Measurements from ENCODE around the gene METTL6. TPM values are rescaled to one million over a fixed set of nuclear protein-coding genes. Genes with fewer than 3 reads are reported as not detected.

METTL6 gene
- polyA plus RNA-seq, 1 donor, result 16.7 TPM

DNA sequence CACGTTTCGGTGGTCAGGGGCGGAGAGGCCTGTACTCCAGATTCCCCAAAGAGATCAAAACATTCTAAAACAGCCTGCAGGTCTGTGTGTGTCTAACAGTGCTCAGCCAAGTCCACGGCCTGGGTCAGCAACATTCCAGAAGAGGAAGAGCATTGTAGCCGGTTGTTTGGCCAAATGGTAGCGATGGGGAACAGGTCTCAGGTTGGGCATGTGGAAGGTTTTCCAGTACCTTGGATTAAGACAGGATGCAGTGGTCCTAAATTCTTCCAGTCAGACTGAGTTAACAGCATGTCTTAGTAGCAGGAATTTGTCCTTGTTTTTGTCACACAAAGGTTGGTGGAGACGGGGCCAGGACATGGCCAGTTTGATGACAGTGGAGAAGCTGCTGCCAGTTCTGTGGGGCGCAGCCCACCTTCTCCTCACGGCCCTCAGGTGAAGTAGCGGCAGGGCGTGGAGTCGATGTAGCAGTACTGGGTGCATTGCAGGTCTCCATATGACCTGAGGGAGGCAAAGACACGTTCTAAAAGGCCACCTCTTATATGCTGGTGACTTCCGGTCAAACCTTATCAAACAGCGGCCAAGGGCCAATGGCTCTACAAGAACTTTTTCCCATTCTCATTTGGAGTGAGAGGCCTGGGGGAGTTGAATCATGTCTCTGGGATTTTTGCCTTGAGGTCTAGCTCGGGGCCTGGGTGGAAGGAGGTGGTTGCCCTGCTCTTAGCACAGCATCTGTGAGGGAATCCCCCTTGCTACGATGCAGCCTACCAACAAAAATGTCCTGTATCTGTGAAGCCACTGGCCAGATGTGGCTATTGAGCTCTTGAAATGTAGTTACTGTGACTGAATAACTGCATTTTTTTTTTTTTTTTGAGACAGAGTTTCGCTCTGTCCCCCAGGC is 24.1 kb upstream of the METTL6 start:
- no CpG with 5 or more reads among the region's 18 CpGs for WGBS (ENCODE audit: insufficient coverage, low lambda C conversion rate)

DNA sequence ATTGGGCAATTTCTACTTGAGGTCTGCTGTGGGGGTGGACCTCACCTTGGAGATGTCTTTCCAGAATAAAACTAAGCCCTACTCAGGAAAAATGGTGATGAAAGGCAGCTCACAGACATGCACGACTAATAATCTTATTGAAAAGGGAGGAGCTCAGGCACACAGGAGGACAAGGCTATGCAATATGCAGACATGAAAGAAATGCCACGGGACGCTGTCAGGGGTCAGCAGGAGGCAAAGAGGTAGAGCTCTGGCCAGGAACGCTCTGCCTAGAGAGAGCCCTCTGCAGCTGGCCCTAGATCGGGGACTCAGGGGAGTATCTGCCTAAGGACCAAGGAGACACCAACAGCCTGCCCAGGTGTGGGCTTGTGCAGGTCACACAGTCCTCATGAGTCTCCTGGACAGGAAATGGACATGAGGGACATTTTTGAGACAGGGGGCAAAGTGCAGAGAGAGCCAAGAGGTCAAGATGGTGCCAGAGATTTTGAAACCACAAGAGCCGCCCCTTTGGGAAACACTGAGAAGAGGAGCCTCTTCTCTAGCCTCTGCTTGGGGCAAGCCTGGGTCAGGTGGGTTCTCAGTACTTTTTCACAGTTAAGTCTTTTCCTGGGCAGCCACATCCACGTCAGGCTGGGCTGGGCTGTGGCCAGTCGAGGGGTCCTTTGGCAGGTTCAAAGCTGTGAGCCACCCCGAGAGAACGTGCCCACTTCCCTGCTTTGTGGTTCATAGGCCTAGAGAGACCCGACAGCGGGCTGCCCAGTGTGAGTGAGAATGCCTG is 23.3 kb upstream of the METTL6 start:
- H3K4me3 ChIP-seq (ENCODE audit: low read length), result no peak overlapping the region
- WGBS (ENCODE audit: insufficient coverage, low lambda C conversion rate), result no CpG with 5 or more reads among the region's 12 CpGs
- no peaks in the 10 kb centered on the region for H3K4me1 ChIP-seq (ENCODE audit: control insufficient read depth, insufficient read depth, low read length)
- DNase-seq, result no peak
- no peaks in the 10 kb centered on the region for H3K9me3 ChIP-seq (ENCODE audit: control insufficient read depth, low read depth, low read length)
- no peak overlapping the region for H3K27ac ChIP-seq (ENCODE audit: low read length)
- peaks cover 6% of the 10 kb centered on the region for H3K36me3 ChIP-seq (ENCODE audit: control insufficient read depth, insufficient read depth, low read length)
- H3K27me3 ChIP-seq (ENCODE audit: control insufficient read depth, insufficient read depth, low read length), result no peaks in the 10 kb centered on the region

More for the DNA sequence above, 24.1 kb upstream of the METTL6 start:
- Histone ChIP-seq H3K9me3 (ENCODE audit: control insufficient read depth, low read depth, low read length) (no peaks in the 10 kb centered on the region), H3K27ac (ENCODE audit: low read length) (no peak overlapping the region), H3K4me3 (ENCODE audit: low read length) (no peak overlapping the region), H3K36me3 (ENCODE audit: control insufficient read depth, insufficient read depth, low read length) (peaks cover 6% of the 10 kb centered on the region), H3K4me1 (ENCODE audit: control insufficient read depth, insufficient read depth, low read length) (no peaks in the 10 kb centered on the region), H3K27me3 (ENCODE audit: control insufficient read depth, insufficient read depth, low read length) (no peaks in the 10 kb centered on the region)
- DNase-seq, result no peak

DNA sequence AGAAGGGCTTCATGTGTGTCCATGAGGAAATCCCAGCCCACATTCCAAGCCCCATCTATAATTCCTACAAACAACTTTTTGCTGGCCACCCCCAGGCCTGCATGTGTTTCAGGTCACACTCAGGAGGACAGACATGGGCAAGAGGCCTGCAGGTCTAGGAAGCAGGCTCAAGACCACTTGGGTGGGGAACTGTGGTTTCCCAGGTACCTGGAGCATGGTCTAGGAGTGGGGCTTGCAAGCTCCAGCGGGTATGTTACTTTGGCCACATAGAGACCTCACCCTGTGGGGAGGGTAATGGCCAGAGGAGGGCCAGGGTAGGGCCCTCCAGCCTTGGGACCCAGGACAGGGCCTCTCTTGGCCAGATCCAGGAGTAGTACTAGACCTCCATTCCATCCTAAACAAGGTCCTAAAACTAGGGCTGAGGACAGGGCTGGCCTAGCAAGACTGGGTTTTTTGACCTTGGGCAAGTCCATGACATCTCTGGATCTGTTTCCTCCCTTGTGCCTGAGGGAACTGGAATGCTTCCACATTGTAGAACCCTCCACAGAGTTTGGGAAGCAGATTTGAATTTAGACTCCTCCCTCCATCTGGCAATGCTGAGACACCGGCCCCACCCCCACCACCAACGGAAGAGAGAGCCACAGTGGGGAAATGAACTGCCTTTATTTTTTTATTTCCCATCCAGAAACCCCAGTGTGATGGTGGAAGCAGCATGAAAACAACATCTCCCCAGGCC is 22.3 kb upstream of the METTL6 start:
- Histone ChIP-seq H3K36me3 (ENCODE audit: control insufficient read depth, insufficient read depth, low read length) (peaks cover 6% of the 10 kb centered on the region), H3K9me3 (ENCODE audit: control insufficient read depth, low read depth, low read length) (no peaks in the 10 kb centered on the region), H3K27ac (ENCODE audit: low read length) (no peak overlapping the region), H3K27me3 (ENCODE audit: control insufficient read depth, insufficient read depth, low read length) (no peaks in the 10 kb centered on the region), H3K4me3 (ENCODE audit: low read length) (no peak overlapping the region), H3K4me1 (ENCODE audit: control insufficient read depth, insufficient read depth, low read length) (no peaks in the 10 kb centered on the region)
- no peak for DNase-seq
- WGBS (ENCODE audit: insufficient coverage, low lambda C conversion rate), result no CpG with 5 or more reads among the region's 3 CpGs

DNA sequence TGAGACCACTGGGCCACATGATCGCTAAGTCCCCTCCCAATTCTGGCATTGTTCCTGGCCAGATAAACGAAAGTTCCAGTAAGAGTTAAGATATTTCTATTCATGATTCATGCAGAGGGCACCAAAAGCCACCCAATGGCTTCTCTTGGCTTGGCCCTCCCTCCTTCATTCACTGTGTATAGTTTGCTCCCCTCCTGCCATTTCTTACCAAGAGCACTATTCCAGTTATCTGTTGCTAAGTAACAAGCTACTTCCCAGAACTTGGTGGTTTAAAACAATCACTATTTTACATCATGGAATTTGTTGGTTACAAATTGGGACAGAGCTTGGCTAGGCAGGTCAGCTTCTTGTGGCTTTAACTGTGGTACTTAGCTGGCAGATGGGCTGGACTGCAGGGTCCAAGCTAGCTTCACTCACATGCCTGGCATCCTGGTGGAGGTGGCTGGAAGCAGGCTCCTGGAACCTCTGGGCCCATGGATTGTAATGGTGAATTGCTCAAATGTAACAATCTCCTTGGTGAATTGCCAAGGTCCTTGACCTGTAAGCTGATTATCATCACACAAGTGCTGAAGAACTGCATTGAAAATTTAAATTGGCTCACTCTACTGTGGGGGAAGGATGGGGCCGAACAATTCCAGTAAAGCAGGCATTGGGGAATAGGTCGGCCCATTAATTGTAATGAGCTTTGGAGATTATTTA is 16.6 kb upstream of the METTL6 start:
- no CpG with 5 or more reads among the region's 4 CpGs for WGBS (ENCODE audit: insufficient coverage, low lambda C conversion rate)
- Histone ChIP-seq H3K4me1 (ENCODE audit: control insufficient read depth, insufficient read depth, low read length) (no peaks in the 10 kb centered on the region), H3K27ac (ENCODE audit: low read length) (no peak overlapping the region), H3K36me3 (ENCODE audit: control insufficient read depth, insufficient read depth, low read length) (peaks cover 39% of the 10 kb centered on the region), H3K9me3 (ENCODE audit: control insufficient read depth, low read depth, low read length) (no peaks in the 10 kb centered on the region), H3K27me3 (ENCODE audit: control insufficient read depth, insufficient read depth, low read length) (no peaks in the 10 kb centered on the region), H3K4me3 (ENCODE audit: low read length) (no peak overlapping the region)
- no peak for DNase-seq

DNA sequence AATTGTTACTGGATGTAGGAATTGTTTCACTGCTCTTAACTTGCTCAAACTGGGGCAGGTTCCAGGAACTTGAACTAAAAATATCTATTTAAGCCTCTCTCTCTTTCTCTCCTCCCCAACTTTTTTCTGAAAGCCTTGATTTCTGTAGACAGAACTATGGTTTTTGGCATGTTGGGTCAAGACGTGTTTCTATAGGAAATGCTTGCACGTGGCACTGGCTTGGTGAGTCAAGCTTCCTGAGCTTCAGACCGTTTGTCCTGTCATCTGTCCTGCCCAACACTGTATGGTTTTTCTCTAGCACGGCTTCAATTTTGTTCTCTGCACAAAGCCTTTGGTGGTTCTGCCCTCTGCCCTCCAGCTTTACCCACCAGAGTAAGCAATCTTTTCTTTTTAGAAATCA is 13.5 kb upstream of the METTL6 start:
- 100% methylated on average over 1 of the region's 4 CpGs for whole genome bisulfite sequencing (ENCODE audit: insufficient coverage, low lambda C conversion rate)
- Histone ChIP-seq H3K4me3 (ENCODE audit: low read length) (no peak overlapping the region), H3K4me1 (ENCODE audit: control insufficient read depth, insufficient read depth, low read length) (no peaks in the 10 kb centered on the region), H3K9me3 (ENCODE audit: control insufficient read depth, low read depth, low read length) (no peaks in the 10 kb centered on the region), H3K36me3 (ENCODE audit: control insufficient read depth, insufficient read depth, low read length) (peaks cover 66% of the 10 kb centered on the region), H3K27ac (ENCODE audit: low read length) (no peak overlapping the region), H3K27me3 (ENCODE audit: control insufficient read depth, insufficient read depth, low read length) (no peaks in the 10 kb centered on the region)
- no peak for DNase-seq

DNA sequence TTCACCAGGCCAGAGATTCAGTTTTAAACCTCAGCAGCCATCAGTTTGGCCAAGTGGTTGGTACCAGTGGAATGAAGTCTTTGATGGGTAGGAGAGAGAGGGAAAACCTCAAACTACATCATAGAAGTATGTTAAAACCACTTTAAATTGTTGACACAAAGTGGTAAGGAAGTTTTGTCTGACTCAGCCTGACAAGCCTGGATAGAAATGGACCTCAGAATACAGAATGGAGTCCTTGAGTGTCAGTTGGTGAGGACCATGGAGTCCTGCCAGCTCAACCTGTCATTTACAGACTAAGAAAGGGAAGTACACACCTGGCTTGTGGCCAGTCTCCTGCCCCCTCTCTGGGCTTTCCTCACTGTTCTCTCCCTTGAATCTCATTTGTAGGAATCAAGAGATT is 12.1 kb upstream of the METTL6 start:
- no peaks in the 10 kb centered on the region for H3K4me1 ChIP-seq (ENCODE audit: control insufficient read depth, insufficient read depth, low read length)
- no peak overlapping the region for H3K4me3 ChIP-seq (ENCODE audit: low read length)
- H3K27ac ChIP-seq (ENCODE audit: low read length), result no peak overlapping the region
- H3K9me3 ChIP-seq (ENCODE audit: control insufficient read depth, low read depth, low read length), result no peaks in the 10 kb centered on the region
- no peaks in the 10 kb centered on the region for H3K27me3 ChIP-seq (ENCODE audit: control insufficient read depth, insufficient read depth, low read length)
- H3K36me3 ChIP-seq (ENCODE audit: control insufficient read depth, insufficient read depth, low read length), result peaks cover 79% of the 10 kb centered on the region
- DNase-seq, result no peak

DNA sequence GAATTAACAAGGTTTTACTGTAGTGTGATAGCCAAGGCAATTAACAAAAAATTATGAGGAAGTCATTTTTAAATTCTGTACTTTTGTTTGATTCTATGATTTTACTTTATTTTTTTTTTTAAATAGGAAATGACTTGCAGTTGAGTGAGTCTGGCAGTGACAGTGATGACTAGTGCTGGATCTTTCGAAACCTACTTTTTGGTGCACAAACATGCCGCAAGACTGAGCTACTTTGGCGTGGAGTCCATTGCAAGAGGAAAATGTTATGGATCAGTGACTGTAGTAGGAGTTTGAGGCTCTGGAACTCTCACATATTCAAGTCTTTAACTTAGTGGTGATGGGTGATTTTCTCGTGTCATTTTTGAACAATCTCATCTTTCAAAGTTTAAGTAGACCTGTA is 11.6 kb upstream of the METTL6 start:
- Histone ChIP-seq H3K36me3 (ENCODE audit: control insufficient read depth, insufficient read depth, low read length) (peaks cover 84% of the 10 kb centered on the region), H3K27ac (ENCODE audit: low read length) (no peak overlapping the region), H3K4me1 (ENCODE audit: control insufficient read depth, insufficient read depth, low read length) (no peaks in the 10 kb centered on the region), H3K27me3 (ENCODE audit: control insufficient read depth, insufficient read depth, low read length) (no peaks in the 10 kb centered on the region), H3K9me3 (ENCODE audit: control insufficient read depth, low read depth, low read length) (no peaks in the 10 kb centered on the region), H3K4me3 (ENCODE audit: low read length) (no peak overlapping the region)
- no CpG with 5 or more reads among the region's 4 CpGs for WGBS (ENCODE audit: insufficient coverage, low lambda C conversion rate)
- DNase-seq, result no peak

DNA sequence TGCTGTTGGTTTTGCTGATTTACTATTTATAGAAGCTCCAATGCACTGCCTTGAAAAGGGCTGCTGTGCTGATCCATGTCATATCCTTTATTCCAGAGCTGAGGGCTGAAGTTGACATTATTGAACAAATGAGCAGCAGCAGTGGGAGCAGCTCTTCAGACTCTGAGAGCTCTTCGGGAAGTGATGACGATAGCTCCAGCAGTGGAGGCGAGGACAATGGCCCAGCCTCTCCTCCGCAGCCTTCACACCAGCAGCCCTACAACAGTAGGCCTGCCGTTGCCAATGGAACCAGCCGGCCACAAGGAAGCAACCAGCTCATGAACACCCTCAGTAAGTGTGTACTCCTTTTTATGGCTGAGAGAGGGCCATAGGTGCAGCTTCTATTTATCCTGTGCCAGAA is 8.9 kb upstream of the METTL6 start:
- H3K27me3 ChIP-seq (ENCODE audit: control insufficient read depth, insufficient read depth, low read length), result no peaks in the 10 kb centered on the region
- H3K27ac ChIP-seq (ENCODE audit: low read length), result no peak overlapping the region
- 100% methylated on average over 2 of the region's 6 CpGs for WGBS (ENCODE audit: insufficient coverage, low lambda C conversion rate)
- DNase-seq, result no peak
- H3K4me3 ChIP-seq (ENCODE audit: low read length), result no peak overlapping the region
- peaks cover 87% of the 10 kb centered on the region for H3K36me3 ChIP-seq (ENCODE audit: control insufficient read depth, insufficient read depth, low read length)
- H3K4me1 ChIP-seq (ENCODE audit: control insufficient read depth, insufficient read depth, low read length), result no peaks in the 10 kb centered on the region
- H3K9me3 ChIP-seq (ENCODE audit: control insufficient read depth, low read depth, low read length), result no peaks in the 10 kb centered on the region

DNA sequence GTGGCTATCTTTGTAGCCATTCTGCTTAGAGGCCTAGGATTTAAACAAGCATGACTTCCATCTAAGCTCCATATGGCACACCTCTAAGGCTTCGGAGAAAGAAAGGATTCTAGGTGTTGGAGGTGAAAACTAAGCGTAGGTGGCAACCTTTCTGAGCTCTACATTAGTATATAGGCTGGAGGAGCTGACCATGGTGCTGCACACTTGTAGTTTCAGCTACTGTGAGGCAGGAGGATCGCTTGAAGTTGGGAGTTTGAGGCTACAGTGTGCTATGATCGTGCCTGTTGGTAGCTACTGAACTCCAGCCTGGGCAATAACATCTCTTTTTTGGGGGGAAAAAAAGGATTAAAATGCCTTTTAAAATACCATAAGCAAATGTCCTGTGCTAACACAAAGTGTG is 7.4 kb upstream of the METTL6 start:
- no peaks in the 10 kb centered on the region for H3K27me3 ChIP-seq (ENCODE audit: control insufficient read depth, insufficient read depth, low read length)
- no peaks in the 10 kb centered on the region for H3K4me1 ChIP-seq (ENCODE audit: control insufficient read depth, insufficient read depth, low read length)
- H3K9me3 ChIP-seq (ENCODE audit: control insufficient read depth, low read depth, low read length), result no peaks in the 10 kb centered on the region
- no CpG with 5 or more reads among the region's 4 CpGs for WGBS (ENCODE audit: insufficient coverage, low lambda C conversion rate)
- peaks cover 79% of the 10 kb centered on the region for H3K36me3 ChIP-seq (ENCODE audit: control insufficient read depth, insufficient read depth, low read length)
- no peak overlapping the region for H3K4me3 ChIP-seq (ENCODE audit: low read length)
- no peak overlapping the region for H3K27ac ChIP-seq (ENCODE audit: low read length)
- no peak for DNase-seq

DNA sequence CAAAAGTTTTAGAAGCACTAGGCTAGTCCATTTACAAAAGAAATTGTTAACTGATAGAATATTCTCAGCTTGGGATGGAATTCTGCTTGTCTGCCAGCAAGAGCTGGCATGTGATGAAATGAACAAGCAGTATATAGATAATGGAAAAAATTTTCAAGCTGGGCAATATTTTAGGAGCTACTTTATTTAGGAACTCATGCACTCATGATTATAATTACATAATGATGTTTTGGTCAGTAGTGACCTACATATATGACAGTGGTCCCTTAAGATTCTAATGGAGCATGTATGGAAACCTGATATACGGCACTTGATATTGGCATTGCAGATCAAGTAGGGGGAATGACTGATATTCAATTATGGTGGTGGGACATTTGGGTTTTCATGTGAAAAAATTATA is 6.2 kb upstream of the METTL6 start:
- H3K27ac ChIP-seq (ENCODE audit: low read length), result no peak overlapping the region
- peaks cover 67% of the 10 kb centered on the region for H3K36me3 ChIP-seq (ENCODE audit: control insufficient read depth, insufficient read depth, low read length)
- no peaks in the 10 kb centered on the region for H3K9me3 ChIP-seq (ENCODE audit: control insufficient read depth, low read depth, low read length)
- no peak overlapping the region for H3K4me3 ChIP-seq (ENCODE audit: low read length)
- no peaks in the 10 kb centered on the region for H3K27me3 ChIP-seq (ENCODE audit: control insufficient read depth, insufficient read depth, low read length)
- no peaks in the 10 kb centered on the region for H3K4me1 ChIP-seq (ENCODE audit: control insufficient read depth, insufficient read depth, low read length)
- DNase-seq, result no peak
- WGBS (ENCODE audit: insufficient coverage, low lambda C conversion rate), result no CpG with 5 or more reads among the region's 1 CpG

All from large intestine (tissue), 3 donors.